Measurements from ENCODE around the gene ARMH3. TPM values are rescaled to one million over a fixed set of nuclear protein-coding genes. Genes with fewer than 3 reads are reported as not detected.
A peak's percentile ranks its signal among the peaks of the same experiment; 100 is the strongest.

Gene ARMH3
- total and polyA plus RNA-seq, 4 donors: 14.7 to 23.7 (median 20.6) TPM

GRCh38 chr10:101997803-101998202 lies 58.2 kb downstream of the ARMH3 start:
- Histone ChIP-seq H3K4me3 (no peak overlapping the region), H3K9ac (ENCODE audit: insufficient read depth in 1 of 2, low read length in 2 of 2) (no peak overlapping the region), H3K27me3 (ENCODE audit: control insufficient read depth in 3 of 3, insufficient read depth in 3 of 3, low read length in 2 of 3) (no peaks in the 10 kb centered on the region), H3K9me3 (ENCODE audit: control insufficient read depth in 4 of 4, insufficient read depth in 3 of 4, low read length in 3 of 4) (no peaks in the 10 kb centered on the region), H3K36me3 (ENCODE audit: control insufficient read depth in 4 of 4, insufficient read depth in 4 of 4, low read length in 4 of 4) (peaks cover 5 to 15% (median 13%) of the 10 kb centered on the region in 4 donors), H3K4me1 (ENCODE audit: control insufficient read depth in 5 of 5, insufficient read depth in 5 of 5, low read length in 5 of 5) (peaks cover 0 to 14% (median 0%) of the 10 kb centered on the region in 5 donors), H3K27ac (ENCODE audit: low read depth in 1 of 2, low read length in 1 of 2) (peak overlapping the region in 1 of 2 donors; percentile 1)
- ATAC-seq (ENCODE audit: insufficient read depth, low FRiP score): no peak
- peak in 1 of 3 donors; percentile 10 for DNase-seq
- 78 to 90% methylated on average over 2 of the region's 2 CpGs for WGBS, 2 donors
- TF ChIP-seq CTCF (IDR thresholded peaks at IDR 0.05; ENCODE audit: control extremely low read depth, extremely low read depth): no peak

GRCh38 chr10:101995451-101996063 lies 60.4 kb downstream of the ARMH3 start:
- H3K9ac ChIP-seq (ENCODE audit: insufficient read depth in 1 of 2, low read length in 2 of 2): no peak overlapping the region
- peaks cover 0 to 14% (median 0%) of the 10 kb centered on the region in 5 donors for H3K4me1 ChIP-seq (ENCODE audit: control insufficient read depth in 5 of 5, insufficient read depth in 5 of 5, low read length in 5 of 5)
- ATAC-seq (ENCODE audit: insufficient read depth, low FRiP score) (peak; percentile 72), DNase-seq (no peak)
- no peaks in the 10 kb centered on the region for H3K9me3 ChIP-seq (ENCODE audit: control insufficient read depth in 4 of 4, insufficient read depth in 3 of 4, low read length in 3 of 4)
- H3K27me3 ChIP-seq (ENCODE audit: control insufficient read depth in 3 of 3, insufficient read depth in 3 of 3, low read length in 2 of 3): no peaks in the 10 kb centered on the region
- no peak overlapping the region for H3K27ac ChIP-seq (ENCODE audit: low read depth in 1 of 2, low read length in 1 of 2)
- WGBS, 2 donors: 58 to 84% methylated on average over 1 of the region's 1 CpG
- no peak for TF ChIP-seq CTCF (IDR thresholded peaks at IDR 0.05; ENCODE audit: control extremely low read depth, extremely low read depth)
- no peak overlapping the region for H3K4me3 ChIP-seq
- H3K36me3 ChIP-seq (ENCODE audit: control insufficient read depth in 4 of 4, insufficient read depth in 4 of 4, low read length in 4 of 4): peaks cover 16 to 32% (median 21%) of the 10 kb centered on the region in 4 donors

GRCh38 chr10:101993651-101994200 lies 62.2 kb downstream of the ARMH3 start:
- no peaks in the 10 kb centered on the region for H3K27me3 ChIP-seq (ENCODE audit: control insufficient read depth in 3 of 3, insufficient read depth in 3 of 3, low read length in 2 of 3)
- no peak overlapping the region for H3K27ac ChIP-seq (ENCODE audit: low read depth in 1 of 2, low read length in 1 of 2)
- H3K4me1 ChIP-seq (ENCODE audit: control insufficient read depth in 5 of 5, insufficient read depth in 5 of 5, low read length in 5 of 5): peaks cover 0 to 14% (median 0%) of the 10 kb centered on the region in 5 donors
- no peaks in the 10 kb centered on the region for H3K9me3 ChIP-seq (ENCODE audit: control insufficient read depth in 4 of 4, insufficient read depth in 3 of 4, low read length in 3 of 4)
- WGBS, 2 donors: 96% methylated on average over 5 of the region's 5 CpGs
- DNase-seq (no peak), ATAC-seq (ENCODE audit: insufficient read depth, low FRiP score) (no peak)
- H3K36me3 ChIP-seq (ENCODE audit: control insufficient read depth in 4 of 4, insufficient read depth in 4 of 4, low read length in 4 of 4): peaks cover 23 to 33% (median 27%) of the 10 kb centered on the region in 4 donors
- no peak overlapping the region for H3K4me3 ChIP-seq
- H3K9ac ChIP-seq (ENCODE audit: insufficient read depth in 1 of 2, low read length in 2 of 2): no peak overlapping the region
- TF ChIP-seq CTCF (IDR thresholded peaks at IDR 0.05; ENCODE audit: control extremely low read depth, extremely low read depth): no peak

Data from lung (tissue), 12 donors.